ENCODE data around the gene FKTN.

Gene FKTN

GRCh38 chr9:105679257-105680022 is 121.5 kb downstream of the FKTN start:
- DNase-seq, result no peak

- DNase-seq, result no peak
These were observed 123.4 kb downstream of the FKTN start for GRCh38 chr9:105681313-105681712.

GRCh38 chr9:105681724-105682123 is 123.8 kb downstream of the FKTN start:
- DNase-seq, result no peak

GRCh38 chr9:105683688-105684275 is 125.9 kb downstream of the FKTN start:
- DNase-seq, result no peak

GRCh38 chr9:105686936-105687335 is 129.0 kb downstream of the FKTN start:
- DNase-seq, result no peak
